GM18867 (cell line): ENCODE data around the gene CTNNBL1.

Source experiments
- ATAC-seq: cut with Tn5 transposase; IDR thresholded peaks from one replicate; pipeline ENCODE4 v1.9.1; 2021; ENCODE audit warnings: mild to moderate bottlenecking, moderate library complexity; ENCODE audit not compliant: unreplicated experiment

The CTNNBL1 gene

GRCh38 chr20:37875460-37876175 is 181.8 kb downstream of the CTNNBL1 start:
- ATAC-seq: no peak

- no peak for ATAC-seq
These were observed 183.0 kb downstream of the CTNNBL1 start for GRCh38 chr20:37876863-37877262.

- no peak for ATAC-seq
These were observed 184.3 kb downstream of the CTNNBL1 start for GRCh38 chr20:37877832-37878772.

- no peak for ATAC-seq
These were observed 185.2 kb downstream of the CTNNBL1 start for GRCh38 chr20:37878835-37879599.

GRCh38 chr20:37879843-37880242 is 186.0 kb downstream of the CTNNBL1 start:
- no peak for ATAC-seq

GRCh38 chr20:37880726-37881591 is 187.1 kb downstream of the CTNNBL1 start:
- no peak for ATAC-seq

- no peak for ATAC-seq
These were observed 187.9 kb downstream of the CTNNBL1 start for GRCh38 chr20:37881601-37882343.

GRCh38 chr20:37882961-37883712 is 189.3 kb downstream of the CTNNBL1 start:
- no peak for ATAC-seq

- no peak for ATAC-seq
These were observed 191.2 kb downstream of the CTNNBL1 start for GRCh38 chr20:37885042-37885441.

GRCh38 chr20:37885593-37886503 is 192.0 kb downstream of the CTNNBL1 start:
- no peak for ATAC-seq

- no peak for ATAC-seq
These were observed 193.0 kb downstream of the CTNNBL1 start for GRCh38 chr20:37886851-37887297.

GRCh38 chr20:37888641-37889040 is 194.8 kb downstream of the CTNNBL1 start:
- ATAC-seq: no peak

GRCh38 chr20:37890108-37890507 is 196.3 kb downstream of the CTNNBL1 start:
- no peak for ATAC-seq

GRCh38 chr20:37890643-37891042 is 196.8 kb downstream of the CTNNBL1 start:
- no peak for ATAC-seq

GRCh38 chr20:37892001-37892400 is 198.2 kb downstream of the CTNNBL1 start:
- ATAC-seq: no peak

- no peak for ATAC-seq
These were observed 199.9 kb downstream of the CTNNBL1 start for GRCh38 chr20:37893566-37894241.

GRCh38 chr20:37894454-37894853 is 200.6 kb downstream of the CTNNBL1 start:
- ATAC-seq: no peak
